HG03095 (cell line): ENCODE measurements around the gene SERPINB10.

ENCODE experiments used
- ATAC-seq: cut with Tn5 transposase; IDR thresholded peaks from one replicate; pipeline ENCODE4 v1.9.1; 2021; ENCODE audit warnings: moderate library complexity; ENCODE audit not compliant: unreplicated experiment

SERPINB10 gene

DNA sequence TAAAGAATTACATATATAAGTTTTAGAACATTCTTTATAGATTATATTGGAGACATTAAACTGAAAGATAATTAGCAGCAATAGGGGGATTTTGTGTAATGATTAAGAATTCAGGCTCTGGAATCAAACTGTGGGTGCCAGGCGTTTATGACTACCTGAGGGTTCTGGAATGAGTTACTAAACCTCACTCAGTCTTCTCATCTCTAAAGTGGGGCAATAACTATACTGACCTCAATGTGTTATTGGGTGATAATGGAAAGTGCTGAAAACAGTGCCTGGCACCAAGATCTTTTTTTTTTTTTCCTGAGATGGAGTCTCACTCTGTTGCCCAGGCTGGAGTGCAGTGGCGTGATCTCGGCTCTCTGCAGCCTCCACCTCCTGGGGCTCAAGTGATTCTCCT, 69.3 kb downstream of the SERPINB10 start:
- no peak for ATAC-seq

DNA sequence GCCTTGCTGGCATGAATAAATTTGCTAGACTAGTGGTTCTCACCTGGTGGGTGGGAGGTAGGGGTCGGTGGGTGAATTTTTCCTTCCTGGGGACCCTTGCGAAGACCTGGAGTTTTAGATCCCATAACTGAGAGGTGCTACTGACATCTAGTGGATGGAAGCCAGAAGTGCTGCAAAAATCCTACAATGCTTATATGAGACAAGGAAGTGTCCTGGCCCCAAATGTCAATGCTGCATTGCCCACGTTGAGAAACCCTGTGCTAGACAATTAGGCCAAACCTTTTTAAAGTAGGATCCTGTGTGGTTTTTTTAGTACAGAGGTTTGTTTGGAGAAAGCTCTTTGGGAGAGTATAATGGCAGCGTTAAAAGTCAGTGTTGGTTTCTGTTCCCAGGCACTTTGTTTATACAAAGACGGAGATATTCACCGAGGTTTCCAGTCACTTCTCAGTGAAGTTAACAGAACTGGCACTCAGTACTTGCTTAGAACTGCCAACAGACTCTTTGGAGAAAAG, 71.7 kb downstream of the SERPINB10 start:
- peak; percentile 47 for ATAC-seq

DNA sequence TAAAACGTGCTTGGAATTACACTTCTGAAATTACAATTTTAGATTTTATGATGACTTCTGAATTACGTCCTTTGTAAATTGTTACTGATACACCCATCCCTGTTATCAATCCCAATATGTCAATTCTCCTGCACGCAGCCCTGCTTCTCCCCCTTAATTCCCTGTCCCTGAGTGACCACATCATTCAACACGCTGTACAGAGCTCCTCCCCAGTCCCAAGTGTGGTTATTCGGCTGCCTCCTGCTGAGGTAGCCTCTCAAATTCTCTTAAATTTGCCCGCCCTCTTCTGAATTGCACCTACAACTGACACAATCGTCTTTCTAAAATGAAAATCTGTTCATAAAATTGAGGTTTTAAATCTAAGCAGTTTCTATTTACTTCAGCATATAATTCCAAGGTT, 72.3 kb downstream of the SERPINB10 start:
- ATAC-seq, result no peak

DNA sequence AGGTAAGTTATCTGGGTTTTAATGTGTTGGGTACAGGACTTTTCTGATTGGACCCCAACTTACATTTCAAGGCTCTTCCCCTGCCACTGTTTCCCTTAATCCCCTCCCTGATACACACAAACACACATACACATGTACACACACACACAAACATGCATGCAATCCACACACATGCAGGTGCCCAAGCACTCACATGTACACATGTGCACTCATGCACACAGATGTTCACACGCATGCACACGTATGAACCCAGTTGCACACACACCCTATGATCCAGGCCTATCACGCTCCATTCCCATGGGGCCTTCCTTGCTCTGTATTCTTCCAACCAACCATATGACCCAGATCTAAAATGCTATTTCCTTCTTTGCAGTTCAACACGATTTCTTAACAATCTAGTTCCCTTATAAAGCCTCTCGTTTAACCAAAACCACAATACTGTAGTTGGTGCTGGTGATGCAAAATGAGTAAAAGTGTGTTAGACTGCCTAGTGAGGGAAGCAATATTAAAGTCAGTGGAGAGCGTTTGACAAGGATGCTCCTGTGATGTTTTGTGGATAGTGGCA, 73.2 kb downstream of the SERPINB10 start:
- ATAC-seq, result no peak

DNA sequence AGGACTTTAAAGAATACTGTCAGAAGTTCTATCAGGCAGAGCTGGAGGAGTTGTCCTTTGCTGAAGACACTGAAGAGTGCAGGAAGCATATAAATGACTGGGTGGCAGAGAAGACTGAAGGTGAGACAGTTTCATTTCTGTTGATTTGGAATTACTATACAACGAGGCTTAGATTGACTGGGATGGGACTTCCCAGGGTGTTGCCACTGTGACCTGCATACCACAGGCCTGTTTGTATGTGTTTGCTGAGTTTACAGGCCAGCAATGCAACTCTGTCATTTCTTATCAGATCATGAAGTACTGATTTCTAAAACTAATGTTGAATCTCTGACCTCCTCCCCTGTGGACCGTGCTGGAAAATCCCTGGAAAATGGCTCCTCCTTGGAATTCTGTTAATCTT, 74.0 kb downstream of the SERPINB10 start:
- ATAC-seq, result no peak

DNA sequence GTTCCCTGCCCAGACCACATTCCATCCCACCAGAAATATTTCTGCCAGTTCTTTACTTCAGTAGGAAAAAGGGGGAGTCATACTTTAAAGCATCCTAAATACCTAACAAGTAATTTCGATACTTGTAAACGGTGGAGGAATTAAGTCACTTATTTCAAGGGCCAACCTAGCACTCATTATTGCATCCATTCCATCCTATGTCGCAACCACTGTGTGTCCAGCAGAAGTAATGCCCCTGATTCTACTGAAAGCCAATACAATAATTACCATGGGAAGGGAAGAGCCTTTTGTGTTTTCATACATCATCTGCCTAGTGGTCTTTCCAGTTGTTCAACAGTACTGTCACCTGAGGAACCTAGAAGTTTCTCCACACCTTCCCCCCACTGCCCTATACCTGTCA, 74.6 kb downstream of the SERPINB10 start:
- ATAC-seq, result no peak
